ENCODE data around the gene RAPGEF1.

RAPGEF1 gene

GRCh38 chr9:131678499-131679111 lies 61.3 kb downstream of the RAPGEF1 start:
- peak; percentile 97 for DNase-seq (ENCODE audit: low read depth, low spot score)
- in situ Hi-C loops (cut with HindIII; ENCODE audit: low sequenced_read_pairs), result no loop called here
- no peak overlapping the region for H3K4me3 ChIP-seq (ENCODE audit: low read depth, low read length)
- TF ChIP-seq CTCF (IDR thresholded peaks at IDR 0.05; ENCODE audit: low read depth, low read length), result no peak

GRCh38 chr9:131677444-131678180 lies 62.3 kb downstream of the RAPGEF1 start:
- in situ Hi-C loops (cut with HindIII; ENCODE audit: low sequenced_read_pairs), result no loop called here
- no peak overlapping the region for H3K4me3 ChIP-seq (ENCODE audit: low read depth, low read length)
- DNase-seq (ENCODE audit: low read depth, low spot score), result peak; percentile 79
- TF ChIP-seq CTCF (IDR thresholded peaks at IDR 0.05; ENCODE audit: low read depth, low read length), result no peak

GRCh38 chr9:131677049-131677443 lies 62.8 kb downstream of the RAPGEF1 start:
- in situ Hi-C loops (cut with HindIII; ENCODE audit: low sequenced_read_pairs), result no loop called here
- no peak for TF ChIP-seq CTCF (IDR thresholded peaks at IDR 0.05; ENCODE audit: low read depth, low read length)
- no peak overlapping the region for H3K4me3 ChIP-seq (ENCODE audit: low read depth, low read length)
- no peak for DNase-seq (ENCODE audit: low read depth, low spot score)

- in situ Hi-C loops (cut with HindIII; ENCODE audit: low sequenced_read_pairs), result no loop called here
- TF ChIP-seq CTCF (IDR thresholded peaks at IDR 0.05; ENCODE audit: low read depth, low read length), result no peak
- peak; percentile 15 for DNase-seq (ENCODE audit: low read depth, low spot score)
- no peak overlapping the region for H3K4me3 ChIP-seq (ENCODE audit: low read depth, low read length)
These were observed 63.4 kb downstream of the RAPGEF1 start for GRCh38 chr9:131676431-131676972.

GRCh38 chr9:131675437-131676022 lies 64.3 kb downstream of the RAPGEF1 start:
- in situ Hi-C loops (cut with HindIII; ENCODE audit: low sequenced_read_pairs), result no loop called here
- no peak overlapping the region for H3K4me3 ChIP-seq (ENCODE audit: low read depth, low read length)
- DNase-seq (ENCODE audit: low read depth, low spot score), result no peak
- no peak for TF ChIP-seq CTCF (IDR thresholded peaks at IDR 0.05; ENCODE audit: low read depth, low read length)

- H3K4me3 ChIP-seq (ENCODE audit: low read depth, low read length), result no peak overlapping the region
- in situ Hi-C loops (cut with HindIII; ENCODE audit: low sequenced_read_pairs), result no loop called here
- no peak for DNase-seq (ENCODE audit: low read depth, low spot score)
- no peak for TF ChIP-seq CTCF (IDR thresholded peaks at IDR 0.05; ENCODE audit: low read depth, low read length)
These were observed 65.2 kb downstream of the RAPGEF1 start for GRCh38 chr9:131674425-131675421.
